ENCODE data around the gene PDE6G.

Gene PDE6G

DNA sequence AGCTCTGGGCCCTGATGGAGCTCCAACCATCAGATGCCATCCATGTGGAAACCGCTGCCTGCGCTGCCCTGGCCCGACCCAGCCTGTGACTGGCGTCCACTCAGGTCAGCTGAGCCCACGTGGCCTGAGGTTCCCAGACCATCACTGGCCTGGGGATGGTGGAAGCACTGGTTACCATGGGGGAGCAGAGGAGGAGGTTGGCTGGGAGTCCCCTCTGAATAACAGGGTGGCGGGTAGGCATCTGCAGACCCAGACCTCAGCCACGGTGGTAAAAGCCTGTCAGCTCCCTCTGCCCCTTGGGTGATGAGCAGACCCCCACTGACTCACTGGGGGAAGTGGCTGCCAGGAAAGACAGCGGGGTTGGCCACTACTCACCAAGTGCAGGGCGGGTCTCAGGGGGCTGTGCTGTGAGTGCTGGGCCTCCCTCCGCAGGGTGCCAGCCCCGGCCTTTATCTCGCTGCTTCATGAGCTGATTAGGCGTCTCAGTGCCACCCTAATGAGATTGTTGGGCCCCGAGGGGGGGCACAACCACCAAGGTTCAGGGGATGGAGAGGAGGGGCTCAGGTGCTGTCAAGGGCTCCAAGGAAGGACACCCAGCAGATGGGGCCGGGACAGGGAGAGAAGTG is at the start of gene PDE6G:
TSS of gene PDE6G (minus strand) at position 425 of the 626 bp plus-strand sequence. CDS start 3,237 bp downstream, outside the sequence.
- no peak for DNase-seq (ENCODE audit: low read depth in 2 of 2)

DNA sequence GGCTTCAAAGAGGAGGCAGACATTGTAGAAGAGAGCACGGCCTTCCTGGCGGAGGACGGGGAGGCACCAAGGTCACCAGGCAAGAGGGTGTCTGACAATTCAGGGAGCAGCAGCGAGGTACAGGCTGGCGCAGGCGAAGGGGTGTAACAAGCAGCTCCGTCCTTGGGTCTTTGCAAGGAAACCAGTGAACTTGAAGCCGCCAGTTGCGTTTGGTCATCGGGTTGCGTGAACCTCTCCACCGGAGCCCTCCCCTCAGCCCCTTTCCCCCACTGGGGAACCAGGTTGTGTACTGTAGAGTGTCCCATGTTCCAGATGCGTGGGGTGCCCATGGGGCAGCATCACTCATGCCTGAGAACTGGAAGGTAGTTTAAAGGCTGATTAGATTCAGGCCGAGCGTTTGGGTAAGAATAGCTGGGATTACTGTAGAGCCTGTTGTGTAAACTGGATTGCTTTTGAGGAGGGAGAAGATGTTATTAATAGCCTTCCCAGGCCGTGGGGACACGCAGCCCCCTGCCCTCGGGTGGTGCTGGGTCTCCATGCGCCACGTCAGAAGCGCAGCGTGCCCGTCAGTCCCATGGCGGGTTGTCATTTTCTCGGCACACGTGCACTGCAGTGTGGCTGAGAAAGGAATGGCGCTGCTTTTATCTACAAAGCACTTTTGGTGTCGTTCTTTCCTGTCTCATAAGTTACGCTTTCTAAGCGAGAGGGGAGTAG is 49.3 kb upstream of the PDE6G start:
- DNase-seq (ENCODE audit: low read depth in 2 of 2) = no peak

- no peak for DNase-seq (ENCODE audit: low read depth in 2 of 2)
Measured at GRCh38 chr17:81703747-81704654, 47.7 kb upstream of the PDE6G start.

DNA sequence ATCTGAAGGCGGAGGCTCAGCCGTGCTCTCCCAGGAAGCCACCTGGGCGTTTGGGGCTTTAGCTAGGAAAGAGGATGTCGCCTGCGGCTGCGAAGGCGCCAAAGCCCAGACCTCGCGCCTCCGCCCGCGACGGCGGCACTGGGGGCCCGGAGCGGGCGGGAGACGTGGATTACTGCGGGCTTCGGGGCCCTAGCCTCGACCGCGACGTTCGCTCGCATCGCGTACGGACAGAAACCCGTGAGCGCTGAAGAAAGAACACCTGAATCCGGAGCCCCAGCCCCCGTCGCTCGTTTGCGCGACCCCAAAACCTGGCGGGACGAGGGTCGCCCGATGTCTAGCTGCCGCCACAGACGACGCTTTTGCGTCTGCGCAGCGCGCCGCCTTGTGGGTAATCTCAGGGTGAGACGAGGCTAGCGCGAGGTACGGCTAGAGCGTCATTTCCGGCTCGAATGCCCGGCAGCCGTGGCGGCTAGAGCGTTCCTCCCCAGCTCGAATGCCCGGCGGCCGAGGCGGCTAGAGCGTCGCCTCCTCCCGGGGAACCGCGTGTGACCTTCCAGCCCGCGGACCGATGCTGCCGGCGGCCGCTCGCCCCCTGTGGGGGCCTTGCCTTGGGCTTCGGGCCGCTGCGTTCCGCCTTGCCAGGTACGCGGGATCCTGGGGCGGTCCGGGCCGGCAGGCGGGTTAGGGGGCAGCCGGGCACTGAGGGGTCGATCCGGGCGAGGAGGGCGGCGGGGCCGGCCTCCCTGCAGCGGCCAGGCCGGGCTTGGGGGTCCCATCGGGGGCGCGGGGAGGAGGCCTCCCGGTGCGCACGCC is 46.8 kb upstream of the PDE6G start, which contains the start of gene MRPL12:
TSS of gene MRPL12 (plus strand) at position 434 of the 813 bp plus-strand sequence. CDS start at position 569, 135 bp downstream.
- DNase-seq (ENCODE audit: low read depth in 2 of 2) = peak; percentile 75 to 81

- no peak for DNase-seq (ENCODE audit: low read depth in 2 of 2)
Measured at GRCh38 chr17:81701288-81702071, 45.1 kb upstream of the PDE6G start.

GRCh38 chr17:81700353-81701287 is 44.3 kb upstream of the PDE6G start:
- no peak for DNase-seq (ENCODE audit: low read depth in 2 of 2)

DNA sequence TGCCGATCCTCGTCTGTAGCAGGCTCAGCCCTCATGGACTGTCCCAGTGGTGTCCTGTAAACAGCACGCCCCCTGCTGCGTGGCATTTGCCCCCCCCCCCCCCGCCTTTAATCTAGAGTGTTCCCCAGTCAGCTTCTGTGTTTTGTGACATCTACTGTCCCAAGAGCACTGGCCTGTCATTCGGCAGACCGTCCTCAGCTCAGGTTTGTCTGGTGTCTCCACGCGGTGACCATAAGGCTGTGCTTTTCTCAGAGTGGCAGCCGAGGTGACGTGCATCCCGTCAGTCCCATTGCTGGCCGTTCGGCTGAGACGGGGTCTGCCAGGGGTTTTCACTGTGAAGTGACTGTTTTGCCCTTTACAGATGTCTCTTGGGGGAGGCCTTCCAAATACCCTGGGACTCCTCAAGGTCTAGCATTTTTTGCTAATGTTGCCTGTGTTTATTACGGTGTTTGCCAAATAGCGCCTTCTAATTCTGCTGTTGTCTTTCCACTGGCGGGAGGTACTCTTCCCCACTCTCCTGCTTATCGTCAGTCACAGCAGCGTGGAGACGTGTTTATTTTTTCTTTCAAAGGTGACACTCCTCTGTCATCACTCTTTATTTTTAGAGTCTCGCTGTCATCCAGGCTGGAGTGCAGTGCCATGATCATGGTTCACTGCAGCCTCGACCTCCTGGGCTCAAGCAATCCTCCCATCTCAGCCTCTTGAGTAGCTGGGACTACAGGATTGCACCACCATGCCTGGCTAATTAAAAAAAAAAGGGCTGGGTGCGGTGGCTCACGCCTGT is 41.1 kb upstream of the PDE6G start:
- no peak for DNase-seq (ENCODE audit: low read depth in 2 of 2)

GRCh38 chr17:81696218-81696941 is 40.0 kb upstream of the PDE6G start:
- DNase-seq (ENCODE audit: low read depth in 2 of 2) = no peak

DNA sequence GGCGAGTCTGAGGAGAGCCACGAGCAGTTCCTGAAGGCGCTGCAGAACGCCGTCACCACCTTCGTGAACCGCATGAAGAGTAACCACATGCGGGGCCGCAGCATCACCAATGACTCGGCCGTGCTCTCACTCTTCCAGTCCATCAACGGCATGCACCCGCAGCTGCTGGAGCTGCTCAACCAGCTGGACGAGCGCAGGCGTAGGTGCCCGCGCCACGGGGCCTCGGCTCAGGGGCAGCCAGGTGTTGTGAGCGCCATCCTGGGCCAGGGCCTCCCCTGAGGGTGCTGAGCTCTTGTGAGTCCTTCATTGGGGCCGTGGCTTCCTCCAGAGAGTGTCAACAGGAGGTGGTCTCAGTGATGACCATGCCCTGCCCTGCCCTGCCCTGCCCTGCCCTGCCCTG is 39.5 kb upstream of the PDE6G start:
- no peak for DNase-seq (ENCODE audit: low read depth in 2 of 2)

- DNase-seq (ENCODE audit: low read depth in 2 of 2) = no peak
Measured at GRCh38 chr17:81695211-81695610, 38.9 kb upstream of the PDE6G start.

DNA sequence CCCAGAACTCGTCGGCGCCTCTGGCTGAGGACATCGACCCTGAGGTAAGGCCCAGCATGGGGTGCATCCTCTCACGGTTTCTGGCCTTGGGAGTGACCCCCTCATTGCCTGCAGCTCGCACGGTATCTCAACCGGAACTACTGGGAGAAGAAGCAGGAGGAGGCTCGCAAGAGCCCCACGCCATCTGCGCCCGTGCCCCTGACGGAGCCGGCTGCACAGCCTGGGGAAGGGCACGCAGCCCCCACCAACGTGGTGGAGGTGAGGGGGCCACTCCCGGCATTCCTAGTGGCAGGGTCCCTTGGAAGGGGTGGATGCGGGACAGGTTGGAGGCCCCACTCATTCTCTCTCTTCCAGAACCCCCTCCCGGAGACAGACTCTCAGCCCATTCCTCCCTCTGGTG is 38.5 kb upstream of the PDE6G start:
- DNase-seq (ENCODE audit: low read depth in 2 of 2) = no peak

DNA sequence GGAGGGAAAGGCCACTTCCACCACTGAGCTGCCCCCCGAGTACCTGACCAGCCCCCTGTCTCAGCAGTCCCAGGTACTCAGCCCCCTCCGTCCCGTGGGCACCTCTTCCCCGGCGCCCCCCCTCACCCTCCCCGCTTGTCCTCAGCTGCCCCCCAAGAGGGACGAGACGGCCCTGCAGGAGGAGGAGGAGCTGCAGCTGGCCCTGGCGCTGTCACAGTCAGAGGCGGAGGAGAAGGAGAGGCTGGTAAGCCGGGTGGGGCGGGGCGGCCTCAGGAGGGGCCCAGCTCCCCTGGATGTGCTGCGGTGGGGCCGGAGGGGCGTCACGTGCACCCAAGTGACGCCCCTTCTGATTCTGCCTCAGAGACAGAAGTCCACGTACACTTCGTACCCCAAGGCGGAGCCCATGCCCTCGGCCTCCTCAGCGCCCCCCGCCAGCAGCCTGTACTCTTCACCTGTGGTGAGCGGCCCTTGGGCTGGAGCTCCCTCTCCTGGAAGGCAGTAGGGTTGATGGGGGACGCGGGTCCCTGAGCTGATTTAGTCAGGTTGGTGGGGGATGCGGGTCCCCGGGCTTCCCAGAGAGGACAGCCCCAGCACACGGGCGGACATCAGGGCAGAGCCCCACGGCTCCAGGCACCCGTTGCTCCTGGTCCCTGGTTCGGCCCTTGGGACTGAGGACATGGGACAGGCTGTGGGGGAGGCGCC is 37.3 kb upstream of the PDE6G start:
- no peak for DNase-seq (ENCODE audit: low read depth in 2 of 2)

DNA sequence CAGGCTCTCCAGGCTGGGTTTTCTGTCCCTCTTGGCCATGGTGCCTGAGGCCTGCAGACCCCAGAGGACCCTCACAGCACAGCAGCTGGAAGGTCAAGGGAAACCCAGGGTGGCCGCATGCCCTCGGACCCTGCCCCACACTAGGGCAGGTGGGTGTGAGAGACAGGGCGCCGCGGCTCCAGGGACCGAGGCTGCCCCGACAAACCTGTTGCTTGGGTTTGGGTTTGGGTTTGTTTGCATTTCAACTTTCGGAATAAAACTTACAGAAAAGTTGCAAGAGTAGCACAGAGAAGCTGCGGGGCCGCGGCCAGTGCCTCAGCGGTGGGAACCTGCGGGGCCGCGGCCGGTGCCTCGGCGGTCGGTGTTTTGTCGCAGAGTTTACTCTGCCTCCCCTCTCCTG is 35.3 kb upstream of the PDE6G start:
- no peak for DNase-seq (ENCODE audit: low read depth in 2 of 2)

- DNase-seq (ENCODE audit: low read depth in 2 of 2) = no peak
Measured at GRCh38 chr17:81691196-81691595, 34.9 kb upstream of the PDE6G start.

GRCh38 chr17:81690549-81690948 is 34.2 kb upstream of the PDE6G start:
- no peak for DNase-seq (ENCODE audit: low read depth in 2 of 2)

DNA sequence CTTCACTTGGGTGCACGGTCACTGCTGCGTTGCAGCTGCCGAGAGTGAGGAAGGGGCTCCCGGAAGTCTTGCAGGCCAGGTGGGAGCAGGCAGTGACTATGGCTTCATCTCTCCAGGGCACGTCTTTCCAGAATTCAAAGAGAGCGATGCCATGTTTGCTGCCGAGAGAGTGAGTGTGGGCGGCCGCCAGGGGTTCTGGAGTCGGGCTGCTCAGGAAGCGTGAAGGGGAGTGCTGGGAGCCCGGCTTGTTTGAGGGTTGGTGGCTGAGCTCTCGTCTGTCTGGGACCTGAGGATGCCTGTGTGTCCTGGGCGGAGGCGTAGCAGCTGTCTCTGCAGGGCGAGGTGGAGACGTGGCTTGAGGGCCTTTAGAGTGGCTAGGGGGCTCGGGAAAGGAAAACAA is 33.7 kb upstream of the PDE6G start:
- no peak for DNase-seq (ENCODE audit: low read depth in 2 of 2)

DNA sequence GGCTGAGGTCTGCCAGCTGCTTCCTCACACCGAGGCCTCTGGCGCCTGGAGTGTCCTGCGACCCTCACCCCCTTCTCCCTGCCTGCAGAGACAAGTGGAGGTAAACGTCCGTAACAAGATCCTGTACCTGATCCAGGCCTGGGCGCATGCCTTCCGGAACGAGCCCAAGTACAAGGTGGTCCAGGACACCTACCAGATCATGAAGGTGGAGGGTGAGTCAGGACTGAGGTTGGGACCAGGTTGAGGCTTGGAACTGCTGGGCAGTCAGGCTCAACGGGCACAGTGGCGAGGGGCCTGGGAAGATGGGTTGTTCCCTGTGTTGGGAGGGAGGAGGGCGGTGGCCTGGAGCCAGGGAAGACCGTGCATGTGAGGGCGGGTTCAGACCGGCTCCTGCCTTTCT is 32.3 kb upstream of the PDE6G start:
- no peak for DNase-seq (ENCODE audit: low read depth in 2 of 2)

Measured in stimulated activated CD8-positive, alpha-beta memory T cell treated with anti-CD3 and anti-CD28 coated beads, Interleukin-2, amount 100 ng/mL, for 1 hour (primary cell).